Measurements from ENCODE around the gene SLCO4A1. TPM values are rescaled to one million over a fixed set of nuclear protein-coding genes. Genes with fewer than 3 reads are reported as not detected.

SLCO4A1 gene
- total and polyA plus RNA-seq, 7 donors = 3.6 to 26.3 (median 5.7) TPM

DNA sequence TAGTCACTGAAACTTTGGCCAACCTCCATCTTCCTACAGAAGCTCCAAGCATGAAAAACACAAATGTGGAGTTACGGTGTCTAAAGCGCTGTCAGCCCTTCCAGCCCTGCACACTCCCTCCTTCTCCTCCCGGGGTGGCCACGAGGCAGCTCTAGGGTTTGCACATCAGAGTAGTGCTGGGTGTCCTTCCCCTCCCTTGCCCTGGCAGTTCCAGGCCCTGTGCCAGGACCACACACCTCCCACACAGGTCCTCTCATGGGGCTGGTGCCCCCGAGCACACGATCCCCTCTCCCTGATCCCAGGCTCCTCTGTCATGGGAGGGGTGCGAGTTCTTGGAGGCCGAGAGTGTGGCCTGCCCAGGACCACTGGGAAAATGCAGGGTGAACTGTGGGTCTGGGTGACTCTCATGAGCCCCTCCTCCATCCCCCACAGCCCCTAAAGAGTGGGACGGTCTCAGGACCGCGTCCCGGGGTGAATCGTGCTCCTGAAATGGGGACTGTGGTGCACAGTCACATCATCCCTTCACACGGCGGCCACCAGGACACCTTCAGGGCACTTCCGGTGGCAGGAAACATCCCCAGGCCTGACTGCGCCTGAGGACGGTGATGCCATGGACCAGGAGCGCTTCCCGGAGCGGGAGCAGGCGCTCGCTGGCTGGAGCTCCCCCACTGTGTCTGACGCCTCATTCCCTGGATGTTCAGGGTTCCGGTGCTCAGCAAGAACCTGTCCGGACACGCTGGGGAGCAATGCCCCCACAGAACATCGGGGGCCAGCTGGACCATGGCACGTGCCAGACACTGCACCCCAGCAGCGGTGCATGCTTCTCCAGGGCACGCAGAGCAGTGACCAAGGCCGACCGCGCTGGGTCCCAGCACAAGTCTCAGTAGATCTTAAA lies 42.8 kb upstream of the SLCO4A1 start:
- intact Hi-C loops (cut with DNase I) = no loop called here
- H3K9me3 ChIP-seq = no peaks in the 10 kb centered on the region
- H3K27ac ChIP-seq = no peak overlapping the region
- WGBS, 2 donors = 91 to 92% methylated on average over 34 of the region's 34 CpGs
- TF ChIP-seq POLR2A (IDR thresholded peaks at IDR 0.05) (no peak), EP300 (IDR thresholded peaks at IDR 0.05) (no peak), POLR2AphosphoS5 (IDR thresholded peaks at IDR 0.05) (no peak)
- H3K4me3 ChIP-seq = no peak overlapping the region
- peaks cover 0 to 22% (median 12%) of the 10 kb centered on the region in 4 donors for H3K4me1 ChIP-seq
- H3K27me3 ChIP-seq = peaks cover 10 to 84% (median 37%) of the 10 kb centered on the region in 3 donors
- no peaks in the 10 kb centered on the region for H3K36me3 ChIP-seq
- DNase-seq = no peak

- WGBS, 2 donors = 57 to 66% methylated on average over 6 of the region's 6 CpGs
- H3K4me1 ChIP-seq = peaks cover 0 to 19% (median 15%) of the 10 kb centered on the region in 4 donors
- intact Hi-C loops (cut with DNase I) = no loop called here
- no peak for DNase-seq
- TF ChIP-seq POLR2AphosphoS5 (IDR thresholded peaks at IDR 0.05) (no peak), CTCF (IDR thresholded peaks at IDR 0.05) (no peak), POLR2A (IDR thresholded peaks at IDR 0.05) (no peak), EP300 (IDR thresholded peaks at IDR 0.05) (no peak)
- H3K4me3 ChIP-seq = no peak overlapping the region
- peaks cover 10 to 81% (median 46%) of the 10 kb centered on the region in 3 donors for H3K27me3 ChIP-seq
- no peak overlapping the region for H3K27ac ChIP-seq
- no peaks in the 10 kb centered on the region for H3K36me3 ChIP-seq
- no peaks in the 10 kb centered on the region for H3K9me3 ChIP-seq
These were observed 41.1 kb upstream of the SLCO4A1 start for GRCh38 chr20:62601172-62601571.

- Histone ChIP-seq H3K4me1 (peaks cover 0 to 21% (median 19%) of the 10 kb centered on the region in 4 donors), H3K27ac (no peak overlapping the region), H3K36me3 (no peaks in the 10 kb centered on the region), H3K27me3 (peaks cover 4 to 79% (median 41%) of the 10 kb centered on the region in 3 donors), H3K4me3 (no peak overlapping the region), H3K9me3 (no peaks in the 10 kb centered on the region)
- intact Hi-C loops (cut with DNase I) = no loop called here
- 37 to 61% methylated on average over 3 of the region's 3 CpGs for WGBS, 2 donors
- TF ChIP-seq POLR2A (IDR thresholded peaks at IDR 0.05) (no peak), EP300 (IDR thresholded peaks at IDR 0.05) (no peak), POLR2AphosphoS5 (IDR thresholded peaks at IDR 0.05) (no peak), CTCF (IDR thresholded peaks at IDR 0.05) (no peak)
- no peak for DNase-seq
These were observed 40.6 kb upstream of the SLCO4A1 start for GRCh38 chr20:62601714-62602113.

DNA sequence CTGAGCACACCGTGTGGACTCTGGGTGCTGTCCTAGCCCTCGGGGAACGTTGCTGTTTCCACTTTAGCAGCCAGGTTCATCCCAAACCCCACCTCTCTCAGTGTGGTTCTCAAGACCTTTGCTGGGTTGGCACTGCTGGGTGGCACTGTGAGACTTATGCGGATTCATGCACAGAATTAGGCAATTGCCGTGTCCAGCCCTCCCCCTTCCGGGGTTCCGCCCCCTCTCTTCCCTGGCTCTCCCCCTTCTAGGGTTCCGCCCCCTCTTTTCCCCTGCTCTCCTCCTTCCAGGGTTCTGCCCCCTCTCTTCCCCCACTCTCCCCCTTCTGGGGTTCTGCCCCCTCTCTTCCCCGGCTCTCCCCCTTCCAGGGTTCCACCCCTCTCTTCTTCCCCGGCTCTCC lies 39.8 kb upstream of the SLCO4A1 start:
- H3K9me3 ChIP-seq = no peaks in the 10 kb centered on the region
- H3K36me3 ChIP-seq = no peaks in the 10 kb centered on the region
- no peak for DNase-seq
- no peak overlapping the region for H3K4me3 ChIP-seq
- 34 to 36% methylated on average over 10 of the region's 10 CpGs for WGBS, 2 donors
- H3K4me1 ChIP-seq = peaks cover 0 to 23% (median 20%) of the 10 kb centered on the region in 4 donors
- intact Hi-C loops (cut with DNase I) = no loop called here
- peaks cover 2 to 74% (median 33%) of the 10 kb centered on the region in 3 donors for H3K27me3 ChIP-seq
- H3K27ac ChIP-seq = peak overlapping the region in 2 of 4 donors; percentile 22 to 59
- TF ChIP-seq CTCF (IDR thresholded peaks at IDR 0.05) = no peak
- TF ChIP-seq EP300 (IDR thresholded peaks at IDR 0.05) = no peak
- TF ChIP-seq POLR2A (IDR thresholded peaks at IDR 0.05) = no peak
- TF ChIP-seq POLR2AphosphoS5 (IDR thresholded peaks at IDR 0.05) = no peak

Measured in sigmoid colon (tissue), 7 donors.